Right ventricle myocardium superior (tissue), 1 donor: ENCODE data around the gene PTBP3. TPM values are rescaled to one million over a fixed set of nuclear protein-coding genes. Genes with fewer than 3 reads are reported as not detected.

ENCODE experiments used
- ATAC-seq: fragments of 200-7000 bp; cut with Tn5 transposase; one replicate; pipeline ENCODE4 v1.9.1; 2020; ENCODE audit warnings: mild to moderate bottlenecking; ENCODE audit not compliant: poor library complexity
- DNase-seq: peaks from one replicate; pipeline ENCODE4 v3.0.0-alpha.2; 2020
- intact Hi-C: fragments of 100-400 bp; cut with DNase I; formaldehyde crosslinking; loops from one replicate; pipeline ENCODE4 v1.11.2; 2022
- total RNA-seq: library from RNA; stranded (reverse); fragmentation: NEBNext Ultra II Directional; extraction: Animal tissue kit (Norgen Biotek cat#: 25700); gene quantifications from one replicate; pipeline ENCODE4 v1.2.1, GENCODE V29; 2021
- donor health status: DM: no; HTN: yes; CAD: no; lungs with severe emphysema.

PTBP3 gene
- total RNA-seq, 1 donor from 2014 or later, result 13.7 TPM

DNA sequence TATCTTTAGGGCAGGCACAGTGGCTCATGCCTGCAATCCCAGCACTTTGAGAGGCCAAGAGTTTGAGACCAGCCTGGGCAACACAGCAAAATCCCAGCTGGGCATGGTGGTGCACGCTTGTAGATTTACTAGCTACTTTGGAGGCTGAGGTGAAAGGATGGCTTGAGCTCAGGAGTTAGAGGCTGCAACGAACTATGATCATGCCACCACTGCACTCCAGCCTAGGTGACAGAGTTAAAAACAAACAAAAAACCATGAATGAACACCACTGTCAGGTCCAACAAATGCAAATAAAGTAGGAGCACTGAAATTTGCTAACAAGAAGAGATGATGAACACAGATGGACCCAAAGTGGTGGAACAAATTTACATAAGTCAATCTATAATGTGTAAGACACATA lies 4.9 kb downstream of the PTBP3 start:
- DNase-seq (no peak), ATAC-seq (no peak)
- intact Hi-C loops, result no loop called here

DNA sequence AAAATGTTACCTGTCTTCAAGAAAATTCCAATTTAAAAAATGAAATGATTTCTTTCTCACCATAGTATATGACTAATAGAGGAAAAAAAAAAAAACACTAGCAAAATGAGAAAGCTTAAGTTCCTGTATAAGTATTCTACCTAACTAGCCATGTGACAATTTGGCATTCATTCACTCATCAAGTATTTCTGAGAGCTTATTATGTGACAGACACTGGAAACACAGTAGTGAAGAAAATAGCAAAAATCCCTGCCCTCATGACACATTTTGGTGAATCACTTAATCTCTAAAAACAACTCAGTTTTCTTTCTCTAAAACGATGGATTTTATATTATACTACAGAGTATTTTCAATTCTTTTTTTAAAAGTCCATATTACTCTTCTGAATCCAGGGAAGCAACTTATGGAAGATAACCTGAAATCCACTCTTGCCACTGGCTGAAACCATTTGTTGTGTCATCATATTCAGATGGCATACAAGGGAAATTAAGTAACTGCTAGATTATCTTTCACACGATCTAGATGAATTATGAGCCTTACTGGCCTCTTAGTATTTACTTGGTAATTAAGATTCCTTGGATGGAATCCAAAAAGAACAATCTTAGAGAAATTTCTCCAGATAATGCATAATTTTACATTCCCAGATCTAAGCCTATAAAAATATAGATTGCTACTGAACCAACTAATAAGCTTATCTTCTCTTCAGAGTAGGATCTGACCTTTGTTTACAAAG lies 5.5 kb downstream of the PTBP3 start:
- intact Hi-C loops, result no loop called here
- no peak for DNase-seq
- ATAC-seq, result no peak

DNA sequence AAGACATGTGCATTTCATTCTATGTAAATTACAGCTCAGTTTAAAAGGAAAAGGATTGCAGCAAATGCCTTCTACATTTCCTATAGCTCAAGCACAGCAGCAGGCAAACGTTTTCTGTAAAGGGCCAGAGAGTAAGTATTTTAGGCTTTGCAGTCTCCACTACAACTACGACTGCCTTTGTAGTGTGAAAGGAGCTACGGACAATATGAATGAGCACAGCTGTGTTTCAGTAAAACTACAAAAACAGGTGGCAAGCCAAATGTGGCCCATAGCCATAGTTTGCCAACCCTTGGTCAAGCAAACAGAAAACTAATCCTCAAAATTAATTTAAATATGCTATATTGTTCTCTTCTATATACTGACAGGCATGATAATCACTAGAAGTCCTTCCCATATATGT lies 7.2 kb downstream of the PTBP3 start:
- no peak for DNase-seq
- ATAC-seq, result no peak
- intact Hi-C loops, result no loop called here

DNA sequence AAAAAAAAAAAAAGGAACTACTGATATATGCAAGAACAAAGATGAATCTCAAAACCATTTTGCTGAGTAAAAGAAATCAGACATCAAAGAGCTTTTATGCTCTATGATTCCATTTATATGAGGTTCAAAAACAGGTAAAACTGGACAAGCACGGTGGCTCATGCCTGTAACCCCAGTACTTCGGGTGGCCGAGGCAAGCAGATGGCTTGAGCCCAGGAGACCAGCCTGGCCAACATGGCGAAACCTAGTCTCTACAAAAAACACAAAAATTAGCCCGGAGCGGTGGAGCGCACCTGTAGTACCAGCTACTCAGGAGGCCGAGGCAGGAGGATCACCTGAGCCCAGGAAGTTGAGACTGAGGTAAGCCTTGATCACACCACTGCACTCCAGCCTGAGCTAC lies 7.8 kb downstream of the PTBP3 start:
- ATAC-seq (no peak), DNase-seq (no peak)
- intact Hi-C loops, result no loop called here

DNA sequence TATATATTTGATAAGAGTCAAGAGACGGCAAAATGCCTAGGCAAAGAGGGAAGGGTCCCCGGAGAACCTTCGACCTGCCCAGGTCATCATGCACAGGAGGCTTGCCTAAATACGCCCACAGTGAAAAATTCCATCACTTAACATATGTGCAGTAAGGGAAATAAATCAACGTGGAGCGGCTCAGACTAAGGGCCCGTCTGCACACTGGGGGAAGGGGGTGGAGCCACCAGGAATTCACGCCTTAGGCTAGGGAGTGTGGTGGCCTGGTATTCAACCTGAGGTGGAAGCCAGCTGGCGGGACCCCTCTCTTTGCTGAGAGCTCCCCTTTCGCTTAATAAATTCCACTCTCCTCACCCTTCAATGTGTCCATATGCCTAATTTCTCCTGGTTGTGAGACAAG lies 8.3 kb downstream of the PTBP3 start:
- no peak for ATAC-seq
- no peak for DNase-seq
- intact Hi-C loops, result no loop called here

DNA sequence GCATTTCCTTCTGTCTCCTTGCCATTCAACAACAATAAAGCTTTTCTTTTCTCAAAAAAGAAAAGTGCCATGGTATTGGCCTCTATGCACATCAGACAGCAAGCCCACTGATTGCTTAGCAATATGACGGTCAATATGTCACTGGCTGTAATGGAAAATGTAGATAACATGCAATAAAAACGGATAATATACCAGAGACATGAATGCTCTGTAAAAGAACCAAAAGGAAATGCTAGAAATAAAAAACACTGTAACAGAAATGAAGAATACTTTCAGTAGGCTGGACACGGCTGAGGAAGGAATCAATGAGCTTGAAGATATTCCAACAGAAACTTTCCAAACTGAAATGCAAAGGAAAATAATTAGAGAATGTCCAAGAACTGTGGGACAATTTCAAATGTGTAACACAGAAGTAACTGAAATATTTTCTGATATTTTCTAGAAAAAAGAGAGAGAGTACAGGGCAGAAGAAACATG lies 10.0 kb downstream of the PTBP3 start:
- DNase-seq (no peak), ATAC-seq (no peak)
- intact Hi-C loops, result no loop called here

DNA sequence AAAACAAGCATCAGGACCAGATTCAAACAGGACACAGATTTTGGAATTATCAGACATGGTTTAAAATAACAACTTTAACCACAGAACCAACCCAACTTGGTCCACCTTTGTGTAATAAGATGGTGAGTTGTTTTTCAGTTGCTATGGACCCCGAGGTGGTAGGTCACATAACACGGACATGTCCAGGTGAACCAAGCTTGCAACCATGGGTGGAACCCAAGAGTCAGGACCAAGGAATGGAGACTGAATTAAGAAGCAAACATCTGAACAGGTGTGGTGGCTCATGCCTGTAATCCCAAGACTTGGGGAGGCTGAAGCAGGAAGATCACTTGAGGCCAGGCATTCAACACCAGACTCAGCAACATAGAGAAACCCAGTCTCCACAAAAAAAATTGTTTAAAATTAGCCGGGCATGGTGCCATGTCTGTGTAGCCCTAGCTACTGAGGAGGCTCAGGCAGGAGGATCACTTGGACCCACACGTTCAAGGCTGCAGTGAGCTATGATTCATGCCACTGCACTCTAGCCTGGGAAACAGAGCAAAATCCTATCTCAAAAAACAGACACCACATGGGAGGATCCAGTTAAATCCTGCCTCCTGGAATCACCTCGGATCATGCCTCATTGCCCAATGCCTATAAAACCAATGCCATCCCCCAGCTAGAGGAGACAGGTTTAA lies 10.6 kb downstream of the PTBP3 start:
- DNase-seq (no peak), ATAC-seq (no peak)
- intact Hi-C loops, result no loop called here

DNA sequence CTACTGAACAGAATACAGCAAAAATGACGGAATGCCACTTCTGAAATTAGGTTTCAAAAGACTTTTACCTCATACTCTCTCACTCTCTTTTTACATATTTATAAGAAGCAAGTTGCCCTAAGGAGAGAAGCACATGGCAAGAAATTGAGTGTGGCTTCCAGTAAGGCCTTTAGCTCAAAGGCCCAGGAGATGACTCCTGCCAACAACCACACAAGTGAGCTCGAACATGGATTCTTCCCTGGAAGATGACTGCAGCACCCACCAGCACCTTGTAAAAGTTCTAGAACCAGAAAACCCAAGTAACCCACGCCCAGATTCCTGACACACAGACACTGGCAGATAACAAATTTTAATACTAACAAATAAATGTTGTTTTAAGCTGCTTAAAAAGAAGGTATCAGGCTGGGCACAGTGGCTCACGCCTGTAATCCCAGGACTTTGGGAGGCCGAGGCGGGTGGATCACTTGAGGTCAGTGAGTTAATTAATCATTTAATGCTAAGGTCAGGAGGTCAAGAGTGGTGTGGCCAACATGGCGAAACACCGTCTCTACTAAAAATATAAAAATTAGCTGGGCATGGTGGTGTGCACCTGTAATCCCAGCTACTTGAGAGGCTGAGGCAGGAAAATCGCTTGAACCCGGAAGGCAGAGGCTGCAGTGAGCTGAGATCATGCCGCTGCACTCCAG lies 17.0 kb downstream of the PTBP3 start:
- DNase-seq (no peak), ATAC-seq (no peak)
- intact Hi-C loops, result loop anchor here (10.0 kb wide), 1 partner anchor 82 kb away; no protein-coding TSS in a partner anchor

DNA sequence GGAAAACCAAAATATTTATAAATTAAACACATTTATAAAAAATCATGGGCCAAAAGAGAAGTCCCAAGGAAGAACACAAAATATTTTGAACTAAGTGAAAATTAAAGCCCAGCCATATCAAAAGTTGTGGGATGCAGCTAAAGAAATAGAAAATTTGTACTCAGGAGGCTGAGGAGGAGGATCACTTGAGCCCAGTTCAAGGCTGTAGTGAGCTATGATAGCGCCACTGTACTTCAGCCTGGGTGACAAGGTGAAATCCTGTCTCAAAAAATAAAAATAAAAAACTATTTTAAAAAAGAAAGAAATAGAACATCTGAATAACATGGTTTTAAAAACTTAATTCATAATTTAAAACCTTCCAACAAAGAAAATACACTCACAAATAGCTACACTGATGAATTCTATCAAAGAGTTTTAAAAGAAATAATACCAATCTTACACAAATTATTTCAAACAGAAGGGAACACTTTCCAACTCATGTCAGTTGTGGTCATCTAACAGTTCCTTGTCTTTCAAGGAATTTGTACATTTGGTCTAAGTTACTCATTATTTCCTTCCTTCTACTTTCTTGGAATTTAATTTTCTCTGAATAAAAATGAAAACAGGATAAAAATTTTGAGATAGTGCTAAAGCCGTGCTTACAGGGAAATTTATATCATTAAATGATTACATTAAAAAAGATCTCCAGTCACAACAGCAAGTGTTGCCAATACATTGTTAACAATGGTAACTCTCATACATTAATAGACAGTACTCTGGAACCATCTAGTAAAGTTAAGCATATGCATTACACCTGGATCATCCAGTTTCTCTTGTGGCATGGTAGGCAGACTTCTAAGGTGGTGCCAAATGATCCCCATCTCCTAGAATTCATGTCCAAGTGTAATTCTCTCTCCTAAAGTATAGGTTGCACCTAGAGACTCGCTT lies 17.8 kb downstream of the PTBP3 start:
- ATAC-seq (no peak), DNase-seq (no peak)
- intact Hi-C loops, result loop anchor here (10.0 kb wide), 1 partner anchor 81 kb away; no protein-coding TSS in a partner anchor

DNA sequence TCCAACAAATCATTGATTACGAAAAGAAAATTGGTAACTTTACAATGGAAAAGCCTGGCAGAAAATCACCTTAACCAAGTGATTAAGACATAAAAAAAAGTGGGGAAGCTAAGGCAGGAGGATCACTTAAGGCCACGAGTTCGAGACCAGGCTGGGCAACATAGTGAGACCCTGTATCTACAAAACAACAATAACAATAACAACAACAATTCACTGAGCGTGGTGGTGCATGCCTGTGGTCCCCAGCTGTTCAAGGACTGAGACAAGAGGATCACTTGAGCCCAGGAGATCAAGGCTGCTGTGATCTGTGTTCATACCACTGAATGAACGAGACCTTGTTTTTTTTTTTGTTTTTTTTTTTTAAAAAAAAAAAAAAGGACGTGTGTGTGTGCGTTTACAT lies 21.3 kb downstream of the PTBP3 start:
- DNase-seq (no peak), ATAC-seq (no peak)
- intact Hi-C loops, result loop anchor here (10.0 kb wide), 1 partner anchor 77 kb away; no protein-coding TSS in a partner anchor

DNA sequence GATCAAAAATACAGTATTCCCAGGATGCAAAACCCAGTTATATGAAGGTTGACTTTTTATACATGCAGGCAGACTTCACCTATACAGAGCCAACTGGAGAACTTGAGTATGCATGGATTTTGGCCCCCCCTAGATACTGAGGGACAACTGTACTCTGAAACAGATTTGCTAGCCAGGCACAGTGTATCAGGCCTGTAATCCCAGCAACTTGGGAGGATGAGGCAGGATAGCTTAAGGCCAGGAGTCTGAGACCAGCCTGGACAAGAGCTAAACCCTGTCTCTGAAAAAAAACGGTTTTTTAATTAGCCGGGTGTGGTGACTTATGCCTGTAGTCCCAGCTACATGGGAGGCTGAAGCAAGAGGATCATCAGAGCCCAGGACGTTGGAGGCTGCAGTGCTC lies 21.9 kb downstream of the PTBP3 start:
- intact Hi-C loops, result loop anchor here (10.0 kb wide), 1 partner anchor 77 kb away; no protein-coding TSS in a partner anchor
- no peak for DNase-seq
- no peak for ATAC-seq

DNA sequence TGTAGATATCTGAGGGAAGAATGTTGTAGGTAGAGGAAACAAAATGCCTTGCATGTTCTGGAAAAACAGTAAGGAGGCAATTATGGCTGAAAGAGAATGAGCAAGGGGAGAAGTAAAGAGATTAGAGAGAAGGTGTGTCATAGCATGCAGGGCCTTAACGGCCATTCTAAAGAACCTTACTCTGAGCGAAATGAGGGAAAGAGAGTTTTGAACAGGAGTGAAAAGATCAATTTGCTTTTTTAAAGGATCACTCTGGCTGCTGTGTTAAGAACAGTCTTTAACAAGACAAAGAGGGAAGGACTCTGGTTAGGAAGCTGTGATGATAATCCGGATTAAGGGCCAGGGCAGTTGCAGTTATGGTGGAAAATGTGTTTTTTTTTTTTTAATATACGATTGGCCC lies 22.6 kb downstream of the PTBP3 start:
- ATAC-seq (no peak), DNase-seq (no peak)
- intact Hi-C loops, result loop anchor here (10.0 kb wide), 1 partner anchor 76 kb away; no protein-coding TSS in a partner anchor

DNA sequence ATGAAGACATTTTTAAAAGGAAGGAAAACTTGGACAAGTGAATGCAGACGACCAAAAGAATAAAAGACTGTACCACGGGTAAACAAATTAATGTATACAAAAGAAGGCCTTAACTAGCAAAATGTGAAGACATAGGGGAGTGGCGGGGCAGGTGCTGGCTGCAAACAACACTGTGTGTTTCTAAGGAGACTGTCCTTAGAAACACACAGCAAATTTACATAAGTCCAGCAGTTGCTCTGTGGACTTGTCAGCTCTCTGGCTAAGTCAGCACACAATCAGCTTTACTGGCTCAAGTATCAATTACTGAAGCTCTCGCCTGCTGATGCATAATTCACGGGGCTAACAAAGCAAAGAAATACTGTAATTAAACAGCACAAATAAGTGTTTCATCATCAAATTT lies 24.8 kb downstream of the PTBP3 start:
- DNase-seq (no peak), ATAC-seq (no peak)
- intact Hi-C loops, result no loop called here

DNA sequence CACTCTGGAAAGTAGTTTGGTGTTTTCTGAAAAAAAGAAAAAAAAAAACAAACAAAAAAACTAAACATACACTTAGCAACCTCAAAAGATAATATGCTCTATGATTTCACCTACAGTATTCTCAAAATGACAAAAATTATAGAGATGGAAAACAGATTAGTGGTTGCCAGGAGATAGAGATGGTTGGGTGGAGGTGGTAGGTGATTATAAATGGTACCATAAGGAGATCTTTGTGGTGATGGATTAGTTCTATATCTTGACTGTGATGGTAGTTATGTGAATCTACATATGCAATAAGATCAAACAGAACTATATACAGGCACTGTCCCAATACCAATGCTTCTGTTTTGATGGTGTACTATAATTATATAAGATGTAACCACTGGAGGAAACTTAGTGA lies 32.0 kb downstream of the PTBP3 start:
- intact Hi-C loops, result no loop called here
- ATAC-seq (no peak), DNase-seq (no peak)

DNA sequence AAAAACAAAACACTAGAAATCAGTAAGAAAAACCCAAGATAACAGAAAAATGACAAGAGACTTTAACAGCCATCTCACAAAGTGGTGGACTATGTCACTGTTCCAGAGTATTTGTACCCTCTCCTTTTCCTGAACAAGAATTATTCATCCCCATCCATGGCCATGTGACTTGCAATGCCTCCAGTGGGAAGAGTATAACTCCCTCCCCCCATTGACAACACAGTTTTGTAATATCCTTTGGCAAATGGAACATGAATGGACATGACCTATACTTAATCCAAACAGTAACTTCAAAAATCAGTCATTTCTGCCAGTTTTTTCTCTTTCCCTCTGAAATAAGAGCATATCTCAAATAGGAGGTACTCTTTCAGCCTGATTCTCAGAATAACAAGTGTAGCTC lies 33.9 kb downstream of the PTBP3 start:
- peak; percentile 69 for ATAC-seq
- DNase-seq, result no peak

DNA sequence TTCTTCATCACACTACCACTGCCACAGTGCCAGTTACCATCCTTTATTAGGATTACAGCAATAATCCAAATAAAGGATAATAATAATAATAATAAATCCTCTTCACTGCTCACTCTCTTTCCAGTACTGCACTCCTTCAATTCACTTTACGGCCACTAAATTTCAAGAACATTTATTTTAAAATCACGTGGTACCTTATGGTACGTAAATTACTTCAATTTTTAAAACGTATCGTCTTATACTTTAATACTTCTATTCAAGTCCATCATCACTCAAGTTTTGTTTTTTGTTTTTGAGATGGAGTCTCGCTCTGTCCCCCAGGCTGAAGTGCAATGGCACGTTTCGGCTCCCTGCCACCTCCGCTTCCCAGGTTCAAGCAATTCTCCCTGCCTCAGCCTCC lies 36.5 kb downstream of the PTBP3 start:
- ATAC-seq, result no peak
- intact Hi-C loops, result no loop called here
- DNase-seq, result no peak

More for the DNA sequence above, 33.9 kb downstream of the PTBP3 start:
- intact Hi-C loops, result no loop called here

DNA sequence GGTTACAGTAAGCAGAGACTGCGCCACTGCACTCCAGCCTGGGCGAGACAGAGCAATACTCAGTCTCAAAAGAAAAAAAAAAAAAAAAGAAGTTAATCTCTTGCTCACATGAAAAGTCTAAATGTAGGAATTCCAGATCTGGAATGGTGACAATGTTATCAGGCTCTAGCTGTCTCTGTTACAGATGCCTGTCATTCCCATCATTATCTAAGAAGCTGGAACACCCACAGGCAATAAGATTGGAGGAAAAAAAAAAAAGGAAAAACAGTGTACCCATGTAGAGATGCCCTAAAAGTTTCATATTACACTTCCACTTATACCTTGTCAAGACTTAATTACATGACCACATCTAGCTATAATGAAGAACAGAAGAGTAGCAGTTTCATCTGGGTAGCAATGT lies 38.2 kb downstream of the PTBP3 start:
- intact Hi-C loops, result no loop called here
- DNase-seq (no peak), ATAC-seq (no peak)

DNA sequence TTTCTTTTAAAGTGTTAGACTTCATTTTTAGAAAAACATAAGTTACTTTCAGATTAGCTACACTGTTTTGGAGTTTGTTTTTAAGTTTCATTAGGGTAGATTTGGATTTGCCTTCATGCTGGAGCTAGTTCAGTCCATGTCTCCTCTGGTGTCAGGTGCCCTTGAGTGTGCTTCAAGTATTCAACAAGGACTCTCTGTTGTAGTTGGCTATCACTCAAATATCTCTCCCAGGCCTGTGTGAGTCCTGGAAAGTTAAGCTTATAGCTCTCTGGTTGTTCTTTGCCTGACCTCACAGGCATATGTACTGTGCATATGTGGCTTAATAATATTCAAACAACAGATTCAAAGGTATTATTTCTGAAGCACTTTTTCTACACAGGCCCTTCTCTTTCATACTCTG lies 45.4 kb downstream of the PTBP3 start:
- DNase-seq (no peak), ATAC-seq (peak; percentile 87)
- intact Hi-C loops, result no loop called here

DNA sequence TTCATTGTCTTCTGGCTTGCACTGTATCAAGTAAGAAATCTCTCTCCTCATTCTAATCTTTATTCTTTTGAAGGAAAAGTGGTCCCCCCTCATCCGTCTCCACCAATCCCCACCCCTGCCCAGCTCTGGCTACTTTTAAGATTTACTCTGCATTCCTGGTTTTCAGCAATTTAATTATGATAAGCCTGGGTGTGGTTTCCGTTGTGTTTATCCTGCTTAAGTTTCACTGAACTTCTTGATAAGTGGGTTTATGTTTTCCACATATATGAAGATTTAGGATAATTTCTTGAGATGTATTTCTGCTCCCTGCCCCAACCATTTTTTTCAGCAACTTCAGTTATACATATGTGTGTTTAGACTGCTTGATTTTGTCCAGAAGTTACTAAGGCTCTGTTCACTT lies 46.5 kb downstream of the PTBP3 start:
- no peak for DNase-seq
- intact Hi-C loops, result no loop called here
- ATAC-seq, result no peak
